22Rv1 (cell line): ENCODE results near the gene CRHR2.

Source experiments
- ZFX ChIP-seq: fragments of 450-650 bp; IDR thresholded peaks from 2 replicates; pipeline ENCODE4 v1.6.1; 2017; ENCODE audit warnings: antibody characterized with exemption, borderline replicate concordance
- TF ChIP-seq, protein P1 (sequence below): fragments of 450-650 bp; IDR thresholded peaks from 2 replicates; pipeline ENCODE4 v1.5.1; 2017; ENCODE audit warnings: mild to moderate bottlenecking

DNA sequence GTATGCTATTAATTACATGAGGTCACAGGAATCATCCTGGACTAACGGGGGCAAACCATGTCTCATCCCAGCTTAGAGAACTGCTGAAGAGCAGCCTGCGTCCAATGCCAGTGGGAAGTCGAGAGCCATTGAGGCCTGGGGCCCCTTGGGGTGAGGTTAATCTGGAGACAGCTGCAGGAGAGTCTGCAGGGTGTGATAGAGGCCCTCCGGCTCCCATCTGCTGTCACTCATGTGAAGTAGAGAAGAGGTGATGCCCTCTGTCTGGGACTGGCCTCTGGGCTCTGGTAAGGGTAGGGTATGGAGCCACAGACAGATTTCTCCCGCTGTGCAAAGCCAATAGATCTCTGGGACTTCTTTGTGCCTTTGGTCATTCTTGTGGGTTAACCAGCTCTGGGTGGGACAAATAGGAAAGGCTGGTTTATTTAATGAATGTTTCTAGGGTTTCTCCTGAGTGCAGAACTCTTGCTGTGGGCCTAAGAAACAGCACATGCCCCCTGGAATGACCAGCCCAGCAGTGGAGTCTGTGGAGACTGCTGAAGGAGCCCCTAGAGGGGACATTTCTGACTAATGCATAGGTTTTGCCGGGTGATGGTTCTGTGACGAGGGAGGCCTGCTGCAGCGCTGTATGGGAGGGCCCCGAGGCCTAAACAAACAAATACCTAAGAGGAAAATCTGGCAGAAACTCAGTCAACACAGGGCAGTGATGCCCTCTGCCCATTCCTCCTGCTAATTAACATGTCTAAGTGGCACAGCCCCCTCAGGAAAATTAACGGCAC, 34.5 kb downstream of the CRHR2 start:
- TF ChIP-seq, protein P1, sequence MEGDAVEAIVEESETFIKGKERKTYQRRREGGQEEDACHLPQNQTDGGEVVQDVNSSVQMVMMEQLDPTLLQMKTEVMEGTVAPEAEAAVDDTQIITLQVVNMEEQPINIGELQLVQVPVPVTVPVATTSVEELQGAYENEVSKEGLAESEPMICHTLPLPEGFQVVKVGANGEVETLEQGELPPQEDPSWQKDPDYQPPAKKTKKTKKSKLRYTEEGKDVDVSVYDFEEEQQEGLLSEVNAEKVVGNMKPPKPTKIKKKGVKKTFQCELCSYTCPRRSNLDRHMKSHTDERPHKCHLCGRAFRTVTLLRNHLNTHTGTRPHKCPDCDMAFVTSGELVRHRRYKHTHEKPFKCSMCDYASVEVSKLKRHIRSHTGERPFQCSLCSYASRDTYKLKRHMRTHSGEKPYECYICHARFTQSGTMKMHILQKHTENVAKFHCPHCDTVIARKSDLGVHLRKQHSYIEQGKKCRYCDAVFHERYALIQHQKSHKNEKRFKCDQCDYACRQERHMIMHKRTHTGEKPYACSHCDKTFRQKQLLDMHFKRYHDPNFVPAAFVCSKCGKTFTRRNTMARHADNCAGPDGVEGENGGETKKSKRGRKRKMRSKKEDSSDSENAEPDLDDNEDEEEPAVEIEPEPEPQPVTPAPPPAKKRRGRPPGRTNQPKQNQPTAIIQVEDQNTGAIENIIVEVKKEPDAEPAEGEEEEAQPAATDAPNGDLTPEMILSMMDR: no peak
- no peak for TF ChIP-seq ZFX
